Measurements from ENCODE around the gene ZSWIM1.
A peak's percentile ranks its signal among the peaks of the same experiment; 100 is the strongest.

- TF ChIP-seq, protein P1, sequence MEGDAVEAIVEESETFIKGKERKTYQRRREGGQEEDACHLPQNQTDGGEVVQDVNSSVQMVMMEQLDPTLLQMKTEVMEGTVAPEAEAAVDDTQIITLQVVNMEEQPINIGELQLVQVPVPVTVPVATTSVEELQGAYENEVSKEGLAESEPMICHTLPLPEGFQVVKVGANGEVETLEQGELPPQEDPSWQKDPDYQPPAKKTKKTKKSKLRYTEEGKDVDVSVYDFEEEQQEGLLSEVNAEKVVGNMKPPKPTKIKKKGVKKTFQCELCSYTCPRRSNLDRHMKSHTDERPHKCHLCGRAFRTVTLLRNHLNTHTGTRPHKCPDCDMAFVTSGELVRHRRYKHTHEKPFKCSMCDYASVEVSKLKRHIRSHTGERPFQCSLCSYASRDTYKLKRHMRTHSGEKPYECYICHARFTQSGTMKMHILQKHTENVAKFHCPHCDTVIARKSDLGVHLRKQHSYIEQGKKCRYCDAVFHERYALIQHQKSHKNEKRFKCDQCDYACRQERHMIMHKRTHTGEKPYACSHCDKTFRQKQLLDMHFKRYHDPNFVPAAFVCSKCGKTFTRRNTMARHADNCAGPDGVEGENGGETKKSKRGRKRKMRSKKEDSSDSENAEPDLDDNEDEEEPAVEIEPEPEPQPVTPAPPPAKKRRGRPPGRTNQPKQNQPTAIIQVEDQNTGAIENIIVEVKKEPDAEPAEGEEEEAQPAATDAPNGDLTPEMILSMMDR (IDR thresholded peaks at IDR 0.05 in 2 of 3, conservative IDR thresholded peaks at IDR 0.05 in 1 of 3; ENCODE audit: borderline replicate concordance in 1 of 3, insufficient read depth in 1 of 3, low read depth in 2 of 3, low read length in 2 of 3): no peak
- TF ChIP-seq POLR2AphosphoS5 (IDR thresholded peaks at IDR 0.05; ENCODE audit: low read depth, low read length) (peak; percentile 91), EZH2phosphoT487 (IDR thresholded peaks at IDR 0.05; ENCODE audit: borderline replicate concordance) (no peak), ZNF274 (IDR thresholded peaks at IDR 0.05; ENCODE audit: low read depth, low read length) (no peak), YY1 (IDR thresholded peaks at IDR 0.05; ENCODE audit: extremely low read depth, insufficient replicate concordance, low read depth, low read length) (peak; percentile 92), POLR2A (IDR thresholded peaks at IDR 0.05; ENCODE audit: borderline replicate concordance, extremely low read depth, insufficient read depth, insufficient read length) (peak; percentile 89), SIN3A (IDR thresholded peaks at IDR 0.05; ENCODE audit: low read depth) (no peak)
- TF ChIP-seq, protein P2, sequence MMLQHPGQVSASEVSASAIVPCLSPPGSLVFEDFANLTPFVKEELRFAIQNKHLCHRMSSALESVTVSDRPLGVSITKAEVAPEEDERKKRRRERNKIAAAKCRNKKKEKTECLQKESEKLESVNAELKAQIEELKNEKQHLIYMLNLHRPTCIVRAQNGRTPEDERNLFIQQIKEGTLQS (IDR thresholded peaks at IDR 0.05): no peak
Measured at GRCh38 chr20:45880988-45881788, at the start of gene ZSWIM1.

All from HCT116 (cell line).